ENCODE results near the gene DCST1. TPM values are rescaled to one million over a fixed set of nuclear protein-coding genes. Genes with fewer than 3 reads are reported as not detected.

Gene DCST1
- polyA plus RNA-seq, 1 experiment = not detected

DNA sequence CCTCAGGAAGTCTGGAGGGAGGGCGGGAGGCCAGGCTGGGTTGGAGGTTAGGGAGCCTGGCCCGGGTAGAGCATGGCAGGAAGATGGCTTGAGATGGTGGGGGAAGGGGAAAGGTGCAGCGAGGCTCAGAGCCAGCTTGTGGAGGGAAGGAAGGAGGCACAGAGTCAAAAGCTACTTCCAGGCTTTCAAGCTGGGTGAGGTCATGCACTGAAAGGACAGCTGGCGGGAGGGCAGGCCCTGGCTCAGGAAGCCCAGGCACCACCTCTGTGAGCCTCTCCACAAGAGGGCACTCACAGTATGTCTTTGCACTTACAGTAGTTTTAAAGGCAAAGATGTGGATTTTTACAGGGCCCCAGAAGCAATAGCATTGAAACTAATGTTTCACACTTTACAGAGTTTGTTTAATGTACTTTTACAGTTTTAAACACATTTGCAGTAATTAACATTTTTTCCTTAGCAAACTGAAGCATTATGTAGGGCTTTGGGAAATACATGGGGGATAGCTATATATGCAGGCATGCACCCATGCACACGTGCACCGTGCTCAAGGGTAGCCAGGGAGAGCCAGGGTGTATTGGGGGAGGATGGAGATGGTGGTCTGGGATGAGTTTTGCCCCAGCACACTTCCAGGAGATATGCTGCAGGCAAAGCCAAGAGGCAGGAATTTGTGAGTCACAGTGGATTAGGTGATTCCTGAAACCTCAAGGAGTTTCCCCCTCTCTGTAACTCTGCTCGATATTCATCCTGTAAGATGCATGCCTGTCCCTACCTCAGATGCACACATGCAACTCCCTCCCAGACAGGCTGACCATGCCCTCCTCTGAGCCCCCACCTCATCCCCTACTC, 11.4 kb downstream of the DCST1 start:
- POLR2A ChIA-PET = interaction anchor here (1.5 kb wide), 1 partner anchor 40 kb away, joined by 5 read pairs; no protein-coding TSS in a partner anchor
- TF ChIP-seq, protein P1, sequence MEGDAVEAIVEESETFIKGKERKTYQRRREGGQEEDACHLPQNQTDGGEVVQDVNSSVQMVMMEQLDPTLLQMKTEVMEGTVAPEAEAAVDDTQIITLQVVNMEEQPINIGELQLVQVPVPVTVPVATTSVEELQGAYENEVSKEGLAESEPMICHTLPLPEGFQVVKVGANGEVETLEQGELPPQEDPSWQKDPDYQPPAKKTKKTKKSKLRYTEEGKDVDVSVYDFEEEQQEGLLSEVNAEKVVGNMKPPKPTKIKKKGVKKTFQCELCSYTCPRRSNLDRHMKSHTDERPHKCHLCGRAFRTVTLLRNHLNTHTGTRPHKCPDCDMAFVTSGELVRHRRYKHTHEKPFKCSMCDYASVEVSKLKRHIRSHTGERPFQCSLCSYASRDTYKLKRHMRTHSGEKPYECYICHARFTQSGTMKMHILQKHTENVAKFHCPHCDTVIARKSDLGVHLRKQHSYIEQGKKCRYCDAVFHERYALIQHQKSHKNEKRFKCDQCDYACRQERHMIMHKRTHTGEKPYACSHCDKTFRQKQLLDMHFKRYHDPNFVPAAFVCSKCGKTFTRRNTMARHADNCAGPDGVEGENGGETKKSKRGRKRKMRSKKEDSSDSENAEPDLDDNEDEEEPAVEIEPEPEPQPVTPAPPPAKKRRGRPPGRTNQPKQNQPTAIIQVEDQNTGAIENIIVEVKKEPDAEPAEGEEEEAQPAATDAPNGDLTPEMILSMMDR (IDR thresholded peaks at IDR 0.05; ENCODE audit: low read depth, low read length) = peak; percentile 75
- H3K27ac ChIP-seq (ENCODE audit: low read depth, low read length) = no peak overlapping the region

DNA sequence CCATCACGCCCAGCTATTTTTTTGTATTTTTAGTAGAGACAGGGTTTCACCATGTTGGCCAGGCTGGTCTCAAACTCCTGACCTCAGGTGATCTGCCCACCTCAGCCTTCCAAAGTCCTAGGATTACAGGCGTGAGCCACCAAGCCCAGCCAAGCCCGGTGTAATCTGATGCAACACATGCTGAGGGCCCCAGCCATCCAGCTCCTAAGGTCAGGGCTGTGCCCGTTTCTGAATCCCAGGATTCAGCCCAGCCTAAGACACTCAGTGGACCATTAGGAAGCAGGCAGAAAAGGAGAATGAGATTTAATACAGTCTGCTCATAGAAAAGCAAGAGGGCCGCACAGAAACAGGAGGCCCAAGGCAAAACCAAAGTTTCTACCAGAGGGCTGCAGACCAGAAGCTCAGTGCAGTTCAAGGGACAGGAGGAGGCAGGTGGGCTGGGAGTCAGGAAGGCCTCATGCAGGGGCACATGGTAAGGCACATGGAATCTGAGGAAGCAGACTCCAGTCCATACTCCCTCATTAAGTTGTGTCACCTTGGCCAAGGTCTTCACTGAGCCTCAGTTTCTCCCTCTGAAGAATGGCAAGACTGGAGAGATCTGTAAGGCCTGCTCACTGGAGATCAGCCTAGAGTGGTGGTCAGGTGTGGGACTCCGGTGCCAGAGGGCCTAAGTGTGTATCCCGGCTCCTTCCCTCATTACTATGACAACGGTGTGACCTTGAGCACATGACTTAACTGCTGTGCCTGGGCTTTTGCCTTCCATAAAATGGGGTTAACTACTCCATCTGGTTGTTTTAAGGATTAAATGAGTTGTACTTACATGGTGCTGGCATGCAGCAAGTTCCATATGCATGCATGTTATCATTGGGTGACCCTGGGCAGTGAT, 15.1 kb downstream of the DCST1 start:
- Histone ChIP-seq H3K27ac (ENCODE audit: low read depth, low read length) (no peak overlapping the region), H3K9me3 (ENCODE audit: control insufficient read depth, insufficient read depth, low read length) (no peaks in the 10 kb centered on the region; the same call in 1 of the 2 replicates), H3K27me3 (ENCODE audit: control insufficient read depth, insufficient read depth, low read length) (no peaks in the 10 kb centered on the region), H3K4me3 (ENCODE audit: low read depth, low read length) (no peak overlapping the region)
- POLR2A ChIA-PET = no interaction called here
- TF ChIP-seq, protein P1 (IDR thresholded peaks at IDR 0.05; ENCODE audit: low read depth, low read length) = no peak
- CTCF ChIA-PET = interaction anchor here (3.7 kb wide), 1 partner anchor 31 kb away, joined by 11 read pairs; no protein-coding TSS in a partner anchor
- no peak for DNase-seq (ENCODE audit: low read depth, low spot score)

More for the DNA sequence above, 11.4 kb downstream of the DCST1 start:
- no peak overlapping the region for H3K4me3 ChIP-seq (ENCODE audit: low read depth, low read length)
- no peaks in the 10 kb centered on the region for H3K9me3 ChIP-seq (ENCODE audit: control insufficient read depth, insufficient read depth, low read length)
- H3K27me3 ChIP-seq (ENCODE audit: control insufficient read depth, insufficient read depth, low read length) = peaks cover 9% of the 10 kb centered on the region
- CTCF ChIA-PET = interaction anchor here (0.6 to 3.7 kb wide), 24 partner anchors 9 to 1731 kb away, joined by 3 to 31 read pairs (median 4); partner anchors contain the start of genes EFNA4, FLAD1, PBXIP1 and ZBTB7B
- DNase-seq (ENCODE audit: low read depth, low spot score) = peak; percentile 45

DNA sequence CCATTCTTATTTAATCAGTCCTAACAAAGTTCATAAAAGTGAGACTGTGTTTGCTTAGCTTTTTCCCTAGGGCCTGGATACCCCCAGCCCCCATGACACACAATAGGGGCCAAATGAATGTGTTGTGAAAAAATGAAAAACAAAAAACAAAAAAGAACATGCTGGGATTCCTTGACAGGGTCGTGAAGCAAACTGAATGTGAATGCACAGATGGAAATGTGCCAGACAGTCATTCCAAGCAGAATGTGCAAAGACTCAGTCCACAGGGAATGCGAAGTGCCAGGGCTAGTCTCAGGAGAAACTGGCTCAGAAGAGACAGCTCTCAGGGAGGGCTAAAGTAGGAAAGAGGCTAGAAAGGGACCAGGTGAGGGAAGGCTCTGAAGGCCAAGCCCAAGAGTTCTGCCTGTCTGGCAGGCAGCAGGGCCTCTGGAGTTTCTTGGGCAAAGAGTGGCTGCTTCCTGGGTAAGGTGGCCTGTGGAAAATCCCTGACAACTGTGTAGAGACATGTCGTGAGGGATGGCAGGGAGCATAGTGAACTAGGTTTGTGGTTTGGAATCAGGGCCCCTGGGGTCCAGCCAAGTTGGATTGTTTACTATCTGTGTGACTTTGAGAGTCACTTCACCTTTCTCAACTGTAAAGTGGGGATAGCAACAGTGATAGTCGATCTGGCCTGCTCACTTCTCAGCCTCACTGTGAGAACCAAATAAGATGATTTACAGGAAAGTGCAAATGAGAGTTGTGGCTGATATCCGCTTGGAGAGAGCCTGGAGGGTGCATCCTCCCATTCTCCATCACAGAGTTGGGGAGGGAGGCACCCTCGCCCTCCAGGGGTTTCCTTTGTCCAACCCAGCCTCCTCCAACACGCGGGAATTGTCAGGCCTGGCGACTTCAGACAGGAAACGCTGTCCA, 16.3 kb downstream of the DCST1 start:
- H3K4me3 ChIP-seq (ENCODE audit: low read depth, low read length) = peak overlapping the region; percentile 73
- no peak overlapping the region for H3K27ac ChIP-seq (ENCODE audit: low read depth, low read length)
- TF ChIP-seq, protein P1 (IDR thresholded peaks at IDR 0.05; ENCODE audit: low read depth, low read length) = no peak
- DNase-seq (ENCODE audit: low read depth, low spot score) = no peak
- H3K9me3 ChIP-seq (ENCODE audit: control insufficient read depth, insufficient read depth, low read length) = no peaks in the 10 kb centered on the region; the same call in 1 of the 2 replicates
- CTCF ChIA-PET = interaction anchor here (1.0 to 3.7 kb wide), 12 partner anchors 8 to 55 kb away, joined by 3 to 19 read pairs (median 4); partner anchors contain the start of genes EFNA3 and EFNA4
- POLR2A ChIA-PET = interaction anchor here (0.6 to 1.4 kb wide), 2 partner anchors 113 to 125 kb away, joined by 4 to 8 read pairs; partner anchors contain the start of gene PMVK
- H3K27me3 ChIP-seq (ENCODE audit: control insufficient read depth, insufficient read depth, low read length) = no peaks in the 10 kb centered on the region

DNA sequence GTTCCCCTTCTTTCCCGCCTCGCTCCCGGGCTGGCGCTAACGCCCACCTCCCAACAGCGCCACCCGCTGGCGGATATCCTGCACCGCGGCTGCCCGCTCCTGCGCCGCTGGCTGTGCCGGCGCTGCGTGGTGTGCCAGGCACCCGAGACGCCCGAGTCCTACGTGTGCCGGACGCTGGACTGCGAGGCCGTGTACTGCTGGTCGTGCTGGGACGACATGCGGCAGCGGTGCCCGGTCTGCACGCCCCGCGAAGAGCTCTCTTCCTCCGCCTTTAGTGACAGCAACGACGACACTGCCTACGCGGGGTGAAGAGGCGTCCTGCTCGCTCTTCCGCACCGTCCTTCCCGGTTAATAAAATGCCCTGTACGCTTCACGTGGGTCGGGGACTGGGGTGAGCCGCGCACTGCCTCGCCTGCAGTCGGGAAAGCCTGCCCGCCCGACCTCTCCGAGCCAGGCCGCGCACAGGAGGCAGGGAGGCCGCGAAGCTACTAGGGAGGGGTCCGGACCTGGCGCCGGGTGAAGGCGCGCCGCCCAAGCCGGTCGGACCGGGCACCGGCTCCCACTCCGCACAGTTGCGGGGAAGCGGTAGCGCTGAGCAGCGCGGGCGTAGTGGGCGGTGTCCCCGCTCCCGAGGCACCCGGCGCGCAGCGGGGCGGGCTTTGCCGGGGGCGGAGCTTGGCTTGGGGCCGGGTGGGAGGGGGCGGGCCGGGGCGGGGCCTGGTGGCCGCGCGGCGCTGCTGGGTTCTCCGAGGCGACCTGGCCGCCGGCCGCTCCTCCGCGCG, 17.1 kb downstream of the DCST1 start, which contains the start of gene ADAM15:
Gene ADAM15 (plus strand): TSS at position 757 of the 782 bp plus-strand sequence. CDS start 71 bp downstream, outside the sequence.
- no peak for DNase-seq (ENCODE audit: low read depth, low spot score)
- Histone ChIP-seq H3K27me3 (ENCODE audit: control insufficient read depth, insufficient read depth, low read length) (no peaks in the 10 kb centered on the region), H3K4me3 (ENCODE audit: low read depth, low read length) (peak within 1 kb of the TSS; percentile 73), H3K27ac (ENCODE audit: low read depth, low read length) (peak within 1 kb of the TSS; percentile 31), H3K9me3 (ENCODE audit: control insufficient read depth, insufficient read depth, low read length) (no peaks in the 10 kb centered on the region; the same call in 1 of the 2 replicates)
- TF ChIP-seq, protein P1 (IDR thresholded peaks at IDR 0.05; ENCODE audit: low read depth, low read length) = peak; percentile 77
- ChIA-PET POLR2A (interaction anchor here (0.6 to 1.4 kb wide), 3 partner anchors 79 to 126 kb away, joined by 4 to 8 read pairs (median 5); partner anchors contain the start of genes PMVK and SHC1), CTCF (interaction anchor here (0.9 to 3.7 kb wide), 16 partner anchors 9 to 95 kb away, joined by 3 to 19 read pairs (median 4); partner anchors contain the start of genes EFNA3, EFNA4, PBXIP1 and SHC1)
